Measurements from ENCODE around the gene STK32C. TPM values are rescaled to one million over a fixed set of nuclear protein-coding genes. Genes with fewer than 3 reads are reported as not detected.

STK32C gene
- total RNA-seq, 2 donors from 2014 or later: 7.2 to 21.5 TPM

- TF ChIP-seq POLR2AphosphoS5 (IDR thresholded peaks at IDR 0.05) (no peak), POLR2A (IDR thresholded peaks at IDR 0.05) (no peak), CTCF (IDR thresholded peaks at IDR 0.05) (no peak)
- Histone ChIP-seq H3K27me3 (replicated peaks; ENCODE audit: insufficient read depth) (no peaks in the 10 kb centered on the region), H3K27ac (no peak overlapping the region), H3K4me1 (replicated peaks) (no peaks in the 10 kb centered on the region), H3K36me3 (no peaks in the 10 kb centered on the region), H3K9me3 (no peaks in the 10 kb centered on the region), H3K4me3 (no peak overlapping the region)
- no peak for DNase-seq (ENCODE audit: low spot score)
- 91% methylated on average over 29 of the region's 30 CpGs for WGBS
- intact Hi-C loops (cut with DNase I): no loop called here
Measured at GRCh38 chr10:132196178-132197113, 111.3 kb downstream of the STK32C start.

DNA sequence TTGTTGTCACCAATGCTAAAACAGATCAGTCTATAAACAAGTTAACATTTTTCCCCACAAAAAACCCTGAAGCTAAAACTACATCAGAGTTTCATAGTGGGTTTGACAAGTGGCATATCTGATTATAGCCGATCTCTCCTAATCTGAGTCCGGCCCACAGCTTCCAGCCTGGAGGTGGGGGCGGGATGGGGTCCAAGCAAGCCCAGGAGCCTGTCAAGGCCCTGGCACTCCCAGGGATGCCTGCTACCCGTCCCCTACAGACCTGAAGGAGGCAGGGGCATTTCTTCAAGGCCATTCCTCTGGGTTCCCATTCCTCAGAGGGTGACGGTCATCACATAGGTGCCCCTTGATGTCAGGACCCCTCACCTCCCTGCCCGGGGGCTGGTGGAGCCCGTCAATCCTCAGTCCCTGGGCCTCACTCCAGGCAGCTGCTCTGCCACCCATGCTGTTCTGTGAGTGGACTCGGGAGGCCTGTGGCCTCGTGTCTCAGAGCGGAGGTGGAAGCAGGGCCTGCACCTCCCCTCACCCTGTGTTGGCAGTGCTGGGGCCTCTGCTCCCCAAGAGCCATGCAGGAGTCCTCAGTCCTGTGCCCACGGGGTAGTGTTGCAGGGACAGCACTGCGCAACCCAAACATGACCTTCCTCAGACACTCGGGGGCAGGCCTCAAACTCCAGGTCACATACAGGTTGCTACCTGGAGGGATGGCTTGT, 112.2 kb downstream of the STK32C start:
- intact Hi-C loops (cut with DNase I): no loop called here
- Histone ChIP-seq H3K36me3 (no peaks in the 10 kb centered on the region), H3K4me3 (no peak overlapping the region), H3K27ac (no peak overlapping the region), H3K9me3 (no peaks in the 10 kb centered on the region), H3K4me1 (replicated peaks) (no peaks in the 10 kb centered on the region), H3K27me3 (replicated peaks; ENCODE audit: insufficient read depth) (no peaks in the 10 kb centered on the region)
- WGBS: 92% methylated on average over 13 of the region's 13 CpGs
- TF ChIP-seq POLR2AphosphoS5 (IDR thresholded peaks at IDR 0.05) (no peak), POLR2A (IDR thresholded peaks at IDR 0.05) (no peak), CTCF (IDR thresholded peaks at IDR 0.05) (no peak)
- no peak for DNase-seq (ENCODE audit: low spot score)

DNA sequence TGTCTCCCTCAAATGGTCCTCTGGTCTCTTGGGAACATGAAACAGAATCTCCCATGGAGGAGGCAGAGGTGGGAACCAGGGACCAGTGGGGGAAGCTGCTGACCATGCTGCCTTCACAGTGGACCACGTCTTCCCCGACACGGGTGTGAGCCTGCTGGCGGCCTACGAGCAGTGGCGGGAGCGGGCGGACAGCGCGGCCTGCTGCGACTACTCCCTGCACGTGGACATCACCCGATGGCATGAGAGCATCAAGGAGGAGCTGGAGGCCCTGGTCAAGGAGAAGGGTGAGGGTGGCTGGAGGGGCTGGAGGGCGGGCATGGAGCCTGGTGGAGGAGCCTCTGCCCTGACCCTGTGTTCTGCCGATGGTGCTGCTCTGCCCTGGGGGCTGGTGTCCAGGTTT, 113.0 kb downstream of the STK32C start:
- 94% methylated on average over 15 of the region's 15 CpGs for WGBS
- intact Hi-C loops (cut with DNase I): no loop called here
- TF ChIP-seq CTCF (IDR thresholded peaks at IDR 0.05) (no peak), POLR2AphosphoS5 (IDR thresholded peaks at IDR 0.05) (no peak), POLR2A (IDR thresholded peaks at IDR 0.05) (no peak)
- Histone ChIP-seq H3K27ac (no peak overlapping the region), H3K36me3 (no peaks in the 10 kb centered on the region), H3K27me3 (replicated peaks; ENCODE audit: insufficient read depth) (no peaks in the 10 kb centered on the region), H3K4me3 (no peak overlapping the region), H3K4me1 (replicated peaks) (no peaks in the 10 kb centered on the region), H3K9me3 (no peaks in the 10 kb centered on the region)
- DNase-seq (ENCODE audit: low spot score): no peak

DNA sequence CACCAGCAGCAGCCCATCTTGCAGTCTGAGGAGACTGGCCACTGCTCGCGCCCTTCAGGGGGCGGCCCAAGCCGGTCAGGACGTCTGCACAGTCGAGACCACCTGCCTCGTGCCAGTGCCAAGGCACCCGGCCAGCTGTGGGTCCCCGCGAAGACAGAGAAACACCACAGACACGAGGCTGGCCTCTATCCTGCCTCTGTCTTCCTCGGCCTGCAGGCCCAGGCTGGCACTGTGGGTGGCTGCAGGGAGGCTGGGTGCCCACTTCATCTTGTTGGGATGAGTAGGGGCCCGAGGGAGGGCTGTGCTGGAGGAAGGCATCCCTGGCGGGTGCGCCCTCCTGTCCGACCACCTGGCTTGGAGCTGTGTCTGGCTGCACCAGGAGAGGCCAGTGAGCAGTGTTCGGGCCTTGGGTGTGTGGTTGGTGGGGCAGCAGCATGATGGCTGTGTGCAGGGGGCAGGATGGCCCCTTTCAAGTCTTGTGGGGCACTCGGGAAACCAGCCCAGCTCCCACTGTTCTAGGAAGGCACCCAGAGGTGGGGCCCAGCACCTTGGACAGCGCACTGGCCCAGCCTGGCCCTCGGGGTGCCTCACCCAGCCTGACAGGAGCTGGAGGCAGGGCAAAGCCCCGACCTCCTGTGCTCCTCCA, 113.7 kb downstream of the STK32C start:
- no peak overlapping the region for H3K27ac ChIP-seq
- intact Hi-C loops (cut with DNase I): no loop called here
- WGBS: 71% methylated on average over 17 of the region's 21 CpGs
- H3K36me3 ChIP-seq: no peaks in the 10 kb centered on the region
- H3K4me3 ChIP-seq: no peak overlapping the region
- H3K27me3 ChIP-seq (replicated peaks; ENCODE audit: insufficient read depth): no peaks in the 10 kb centered on the region
- H3K4me1 ChIP-seq (replicated peaks): no peaks in the 10 kb centered on the region
- no peak for DNase-seq (ENCODE audit: low spot score)
- no peaks in the 10 kb centered on the region for H3K9me3 ChIP-seq
- no peak for TF ChIP-seq CTCF (IDR thresholded peaks at IDR 0.05)
- TF ChIP-seq POLR2A (IDR thresholded peaks at IDR 0.05): no peak
- no peak for TF ChIP-seq POLR2AphosphoS5 (IDR thresholded peaks at IDR 0.05)

All from prostate gland (tissue), 2 donors.